GM12892 (cell line): ENCODE data around the gene ITSN1.

Source experiments
- POLR2A ChIP-seq: IDR thresholded peaks from 2 replicates; pipeline ENCODE4 v1.6.1; 2011; ENCODE audit warnings: low read depth, low read length, control low read depth
- POLR2AphosphoS5 ChIP-seq: IDR thresholded peaks from 2 replicates; pipeline ENCODE4 v1.6.1; 2011; ENCODE audit warnings: low read depth, low read length, control low read depth
- TAF1 ChIP-seq: IDR thresholded peaks from 2 replicates; pipeline ENCODE4 v1.6.1; 2011; ENCODE audit warnings: low read depth, mild to moderate bottlenecking, control low read depth, low read length, borderline replicate concordance

DNA sequence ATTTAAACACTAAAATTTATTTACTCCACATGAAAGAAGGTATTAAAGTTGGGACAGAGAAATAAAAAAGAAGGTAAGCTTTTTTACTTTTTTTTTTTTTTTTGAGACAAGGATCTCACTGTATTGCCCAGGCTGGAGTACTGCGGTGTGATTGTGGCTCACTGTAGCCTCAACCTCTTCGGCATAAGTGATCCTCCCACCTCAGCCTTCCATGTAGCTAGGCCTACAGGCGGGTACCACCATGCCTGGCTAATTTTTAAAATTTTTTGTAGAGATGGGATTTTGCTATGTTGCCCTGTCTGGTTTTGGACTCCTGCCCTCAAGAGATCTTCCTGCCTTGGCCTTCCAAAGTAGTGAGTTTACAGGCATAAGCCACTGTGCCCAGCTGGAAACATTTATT, 106.6 kb downstream of the ITSN1 start:
- TF ChIP-seq POLR2AphosphoS5 (no peak), POLR2A (no peak), TAF1 (no peak)
